ENCODE results near the gene TBC1D5. TPM values are rescaled to one million over a fixed set of nuclear protein-coding genes. Genes with fewer than 3 reads are reported as not detected.

Gene TBC1D5
- total and polyA plus RNA-seq, 2 of the 4 experiments (the other 2 are of a cell fraction), result 16.4 to 57.0 TPM

DNA sequence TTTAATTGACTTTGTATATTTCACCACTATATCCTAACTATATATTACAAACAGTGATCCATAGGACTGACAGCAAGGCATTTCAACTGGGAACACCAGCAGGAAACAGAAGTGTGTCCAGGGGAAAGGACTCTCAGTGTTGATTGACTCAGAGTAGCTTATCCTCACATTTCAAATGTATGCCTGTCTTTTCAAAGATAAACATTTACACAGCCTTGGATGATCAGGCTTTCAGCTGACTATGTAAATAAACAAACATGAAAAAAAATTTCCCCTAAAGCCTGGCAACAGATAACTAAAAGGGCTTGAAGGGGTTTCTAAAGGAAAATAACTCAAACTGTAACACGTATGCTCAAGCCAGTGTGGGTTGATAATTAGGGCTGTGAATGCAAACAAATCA lies 321.8 kb downstream of the TBC1D5 start:
- dilution Hi-C loops (cut with HindIII; ENCODE audit: low sequenced_read_pairs, unreplicated experiment) (loop anchor here (25.0 kb wide), 1 partner anchor 158 kb away; no protein-coding TSS in a partner anchor), intact Hi-C loops (cut with micrococcal nuclease) (no loop called here), in situ Hi-C loops (cut with MboI; ENCODE audit: low sequenced_read_pairs) (no loop called here)
- no peak overlapping the region for H2AK9ac ChIP-seq (replicated peaks; ENCODE audit: low read depth, low read length, poor library complexity)
- no peaks in the 10 kb centered on the region for H3K36me3 ChIP-seq (ENCODE audit: control insufficient read depth, insufficient read depth, low read length)
- H3K27me3 ChIP-seq (ENCODE audit: control insufficient read depth, insufficient read depth, low read length), result no peaks in the 10 kb centered on the region
- no peak overlapping the region for H2BK15ac ChIP-seq (ENCODE audit: low read depth, low read length)
- H4K91ac ChIP-seq (ENCODE audit: insufficient read depth, low read depth, low read length), result no peak overlapping the region
- POLR2A ChIA-PET (ENCODE audit: unreplicated experiment), result no interaction called here
- H3K14ac ChIP-seq (replicated peaks; ENCODE audit: low read depth, low read length), result no peak overlapping the region
- no peak overlapping the region for H3K23ac ChIP-seq (ENCODE audit: low read depth, low read length)
- no peaks in the 10 kb centered on the region for H3K79me1 ChIP-seq (ENCODE audit: low read depth in 1 of 2, low read length in 2 of 2)
- no peak overlapping the region for H4K5ac ChIP-seq (ENCODE audit: low read depth, low read length)
- no peak overlapping the region for H3K4ac ChIP-seq (ENCODE audit: low read depth, low read length)
- H3K56ac ChIP-seq (ENCODE audit: extremely low read depth, insufficient read depth, low read length), result no peak overlapping the region
- BruUV-seq (replicated peaks), result no TSS peak
- no peaks in the 10 kb centered on the region for H3K4me1 ChIP-seq (ENCODE audit: control insufficient read depth, insufficient read depth, low read length)
- H3K9me1 ChIP-seq (ENCODE audit: insufficient read depth, low read length), result no peaks in the 10 kb centered on the region
- H2BK20ac ChIP-seq (ENCODE audit: low read depth, low read length), result no peak overlapping the region
- H3K18ac ChIP-seq (ENCODE audit: low read depth, low read length), result no peak overlapping the region
- DNase-seq, result peak; percentile 28
- no peak overlapping the region for H2BK5ac ChIP-seq (ENCODE audit: low read depth, low read length, poor library complexity, severe bottlenecking)
- H3K9ac ChIP-seq (ENCODE audit: low read depth, low read length), result no peak overlapping the region
- no peak overlapping the region for H3K4me2 ChIP-seq (ENCODE audit: low read depth, low read length)
- ATAC-seq (ENCODE audit: low read depth), result peak; percentile 61; the same call in 1 of the 2 replicates
- no peak overlapping the region for H2BK120ac ChIP-seq (ENCODE audit: low read depth, low read length)
- no peak overlapping the region for H2AK5ac ChIP-seq (ENCODE audit: low read depth, low read length)
- no peak overlapping the region for H3K4me3 ChIP-seq (ENCODE audit: insufficient read depth, low read depth, low read length)
- CTCF ChIA-PET, result interaction anchor here (1.2 kb wide), 1 partner anchor 9 kb away, joined by 3 read pairs; no protein-coding TSS in a partner anchor
- H4K20me1 ChIP-seq (ENCODE audit: insufficient read depth, low read length), result no peaks in the 10 kb centered on the region
- H4K8ac ChIP-seq (ENCODE audit: low read depth in 2 of 2, low read length in 2 of 2), result no peak overlapping the region
- no peak overlapping the region for H3K27ac ChIP-seq (ENCODE audit: insufficient read depth, low read length)
- TF ChIP-seq BHLHE40 (IDR thresholded peaks at IDR 0.05; ENCODE audit: low read depth, low read length) (no peak), FOS (IDR thresholded peaks at IDR 0.05; ENCODE audit: low read depth, low read length) (no peak)
- TF ChIP-seq, protein P1, sequence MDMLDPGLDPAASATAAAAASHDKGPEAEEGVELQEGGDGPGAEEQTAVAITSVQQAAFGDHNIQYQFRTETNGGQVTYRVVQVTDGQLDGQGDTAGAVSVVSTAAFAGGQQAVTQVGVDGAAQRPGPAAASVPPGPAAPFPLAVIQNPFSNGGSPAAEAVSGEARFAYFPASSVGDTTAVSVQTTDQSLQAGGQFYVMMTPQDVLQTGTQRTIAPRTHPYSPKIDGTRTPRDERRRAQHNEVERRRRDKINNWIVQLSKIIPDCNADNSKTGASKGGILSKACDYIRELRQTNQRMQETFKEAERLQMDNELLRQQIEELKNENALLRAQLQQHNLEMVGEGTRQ (IDR thresholded peaks at IDR 0.05; ENCODE audit: low read depth, low read length), result no peak
- TF ChIP-seq, protein P2, sequence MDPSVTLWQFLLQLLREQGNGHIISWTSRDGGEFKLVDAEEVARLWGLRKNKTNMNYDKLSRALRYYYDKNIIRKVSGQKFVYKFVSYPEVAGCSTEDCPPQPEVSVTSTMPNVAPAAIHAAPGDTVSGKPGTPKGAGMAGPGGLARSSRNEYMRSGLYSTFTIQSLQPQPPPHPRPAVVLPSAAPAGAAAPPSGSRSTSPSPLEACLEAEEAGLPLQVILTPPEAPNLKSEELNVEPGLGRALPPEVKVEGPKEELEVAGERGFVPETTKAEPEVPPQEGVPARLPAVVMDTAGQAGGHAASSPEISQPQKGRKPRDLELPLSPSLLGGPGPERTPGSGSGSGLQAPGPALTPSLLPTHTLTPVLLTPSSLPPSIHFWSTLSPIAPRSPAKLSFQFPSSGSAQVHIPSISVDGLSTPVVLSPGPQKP (IDR thresholded peaks at IDR 0.05; ENCODE audit: borderline replicate concordance, low read depth, low read length), result no peak
- no CpG with 5 or more reads among the region's 1 CpG for WGBS, 2 experiments (ENCODE audit: extremely low coverage in 2 of 2, insufficient read length in 1 of 2)
- no peaks in the 10 kb centered on the region for H3K9me3 ChIP-seq (ENCODE audit: control insufficient read depth, insufficient read depth, low read length)
- no peak overlapping the region for H2AFZ ChIP-seq (replicated peaks; ENCODE audit: low read length, poor library complexity)

All from IMR-90 (cell line).